NCI-H2029 treated with DMSO at 0.1 percent for 48 hours (cell line): Measurements from ENCODE around the gene OSBPL8.
A peak's percentile ranks its signal among the peaks of the same experiment; 100 is the strongest.
"Not testable (repeated sequence)": the region's sequence is repeated elsewhere in the genome, so short reads cannot be mapped to it uniquely, and the experiment has no call there.

Experiments used
- DNase-seq: peaks from one replicate; lab custom pipeline; 2025; lab: John Stamatoyannopoulos, UW

The OSBPL8 gene

DNA sequence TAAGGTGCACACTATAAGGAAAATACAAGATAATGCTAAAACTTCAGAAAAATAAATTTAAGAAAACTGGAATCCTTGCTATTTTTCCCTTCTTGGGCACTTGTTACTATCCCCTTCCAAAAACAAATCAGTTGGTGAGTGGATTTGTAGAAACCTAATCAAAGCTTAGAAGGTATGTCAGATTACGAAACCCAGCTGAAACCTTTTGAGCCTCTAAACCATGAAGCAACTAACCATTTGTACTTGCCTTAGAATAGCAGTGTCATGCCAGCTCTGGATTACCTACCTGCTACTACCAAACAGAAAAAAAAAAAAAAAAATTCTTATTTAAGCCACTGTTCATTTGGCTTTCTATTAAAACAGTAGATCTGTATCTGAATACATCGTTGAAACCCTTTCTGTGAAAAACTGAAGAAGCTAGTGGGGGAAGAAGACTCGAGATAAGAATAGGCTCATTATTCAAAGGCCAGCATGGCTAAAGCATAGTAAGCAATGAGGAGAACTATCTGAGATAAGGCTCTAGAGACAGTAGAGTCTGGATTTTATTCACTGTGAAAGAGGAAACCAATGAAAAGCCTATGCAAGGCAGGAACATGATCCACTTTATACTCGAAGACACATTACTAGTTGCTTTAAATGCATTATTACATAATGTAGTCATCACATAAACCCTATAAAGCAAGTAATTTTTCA lies 30.2 kb downstream of the OSBPL8 start:
- DNase-seq, result no peak

DNA sequence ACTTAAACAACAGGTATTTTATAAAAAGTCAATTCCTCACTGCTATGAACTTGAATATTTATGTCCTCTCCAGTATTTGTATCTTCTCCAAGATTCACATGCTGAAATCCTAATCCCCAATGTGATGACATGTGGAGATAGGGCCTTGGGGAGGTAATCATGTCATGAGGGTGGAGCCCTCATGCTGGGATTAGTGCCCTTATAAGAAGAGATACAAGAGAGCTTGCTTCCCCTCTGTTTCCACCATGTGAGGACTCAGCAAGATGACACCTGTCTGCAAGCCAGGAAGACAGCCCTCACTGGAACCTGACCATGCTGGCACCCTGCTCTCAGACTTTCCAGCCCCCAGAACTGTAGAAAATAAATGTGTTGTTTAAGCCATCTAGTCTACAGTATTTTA lies 36.2 kb downstream of the OSBPL8 start:
- DNase-seq, result no peak

DNA sequence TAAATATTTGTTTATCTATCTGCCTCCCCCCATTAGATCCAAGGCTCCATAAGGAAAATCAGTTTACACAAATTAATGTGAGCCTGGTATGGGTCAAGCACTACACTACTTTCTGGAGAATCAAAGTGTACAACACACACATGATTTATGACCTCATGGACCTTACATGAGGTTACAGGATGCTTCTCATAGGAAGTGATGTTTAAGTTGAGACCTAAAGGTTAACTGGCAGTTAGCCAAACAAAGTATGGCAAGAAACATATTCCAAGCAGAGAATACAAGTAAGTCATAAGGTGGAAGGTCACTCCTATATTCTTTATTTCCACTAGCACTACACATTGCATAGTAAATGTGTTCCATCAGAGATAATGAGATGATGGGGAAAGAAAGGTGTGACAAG lies 39.2 kb downstream of the OSBPL8 start:
- DNase-seq, result no peak

GRCh38 chr12:76519538-76519937 lies 40.0 kb downstream of the OSBPL8 start:
- DNase-seq, result no peak

DNA sequence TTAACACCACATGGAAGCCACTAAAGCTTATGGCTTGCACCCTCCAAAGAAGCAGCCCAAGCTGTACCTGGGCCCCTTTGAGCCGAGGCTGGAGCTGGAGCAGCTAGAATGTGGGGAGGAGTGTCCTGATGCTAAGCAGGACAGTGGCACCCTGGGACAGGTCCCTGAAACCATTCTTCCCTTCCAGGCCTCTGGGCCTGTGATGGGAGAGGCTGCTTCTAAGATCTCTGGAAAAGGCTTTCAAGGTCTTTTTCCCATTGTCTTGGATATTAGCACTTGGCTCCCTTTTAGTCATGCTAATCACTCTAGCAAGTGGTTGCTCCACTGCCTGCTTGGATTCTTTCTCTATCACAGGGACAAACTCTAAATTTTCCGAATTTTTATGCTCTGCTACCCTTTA lies 40.9 kb downstream of the OSBPL8 start:
- no peak for DNase-seq

DNA sequence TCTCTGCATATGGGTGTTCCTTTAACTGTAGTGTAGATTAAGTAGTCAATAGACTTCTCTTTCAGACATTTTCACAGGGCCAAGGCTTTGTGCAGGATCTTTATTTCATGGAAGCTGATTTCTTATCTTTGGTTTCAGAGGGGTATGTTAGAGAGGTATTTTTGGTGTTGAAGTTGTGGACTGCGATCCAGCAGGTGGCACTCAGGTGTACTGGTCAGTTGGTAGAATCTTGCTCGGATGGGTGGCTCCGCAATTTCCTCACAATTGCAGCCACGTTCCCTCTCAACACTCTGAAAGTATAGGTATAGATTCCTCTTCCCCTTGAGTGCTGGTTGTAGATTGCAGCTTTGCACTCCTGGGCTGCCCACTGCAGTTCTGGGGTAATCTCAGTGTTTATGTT lies 44.3 kb downstream of the OSBPL8 start:
- DNase-seq, result no peak

DNA sequence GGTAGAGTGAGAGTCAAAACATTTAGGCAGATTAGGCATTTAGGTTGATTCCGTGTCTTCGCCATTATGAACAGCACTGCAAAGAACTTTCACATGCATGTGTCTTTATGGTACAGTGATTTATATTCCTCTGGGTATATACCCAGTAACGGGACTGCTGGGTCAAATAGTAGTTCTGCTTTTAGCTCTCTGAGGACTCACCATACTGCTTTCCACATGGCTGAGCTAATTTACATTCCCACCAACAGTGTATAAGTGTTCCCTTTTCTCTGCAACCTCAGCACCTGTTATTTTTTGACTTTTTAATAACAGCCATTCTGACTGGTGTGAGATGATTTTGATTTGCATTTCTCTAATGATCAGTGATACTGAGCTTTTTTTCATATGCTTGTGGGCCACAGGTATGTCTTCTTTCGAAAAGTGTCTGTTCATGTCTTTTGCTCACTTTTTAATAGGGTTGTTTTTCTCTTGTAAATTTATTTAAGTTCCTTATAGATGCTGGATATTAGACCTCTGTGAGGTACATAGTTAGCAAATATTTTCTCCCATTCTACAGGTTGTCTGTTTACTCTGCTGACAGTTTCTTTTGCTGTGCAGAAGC lies 48.4 kb downstream of the OSBPL8 start:
- DNase-seq, result not testable (repeated sequence)

- no peak for DNase-seq
Observed at GRCh38 chr12:76508128-76508980, 51.2 kb downstream of the OSBPL8 start.

GRCh38 chr12:76506149-76506548 lies 53.4 kb downstream of the OSBPL8 start:
- no peak for DNase-seq

- DNase-seq, result no peak
Observed at GRCh38 chr12:76505050-76505449, 54.5 kb downstream of the OSBPL8 start.

DNA sequence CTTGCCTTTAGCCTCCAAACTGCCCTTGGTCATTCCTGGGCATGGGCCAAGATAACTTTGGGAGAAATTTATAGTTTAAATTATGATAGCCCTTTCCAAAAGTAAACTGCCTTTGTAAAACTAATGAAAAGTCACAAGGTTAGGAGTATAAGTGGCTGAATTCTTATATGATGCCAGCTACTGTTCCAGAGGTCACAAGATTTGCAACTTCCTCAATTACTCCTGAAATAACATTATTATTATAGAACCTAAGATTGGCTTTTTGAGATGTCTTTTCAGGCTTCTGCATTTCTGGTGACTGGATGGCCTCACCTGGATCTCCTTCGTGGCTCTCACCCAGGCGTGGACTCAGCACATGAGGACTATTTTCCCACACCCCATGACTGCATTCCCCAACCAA lies 55.0 kb downstream of the OSBPL8 start:
- DNase-seq, result no peak

GRCh38 chr12:76503957-76504356 lies 55.6 kb downstream of the OSBPL8 start:
- no peak for DNase-seq

- DNase-seq, result no peak
Observed at GRCh38 chr12:76501390-76501789, 58.2 kb downstream of the OSBPL8 start.

GRCh38 chr12:76499136-76499535 lies 60.4 kb downstream of the OSBPL8 start:
- not testable (repeated sequence) for DNase-seq

DNA sequence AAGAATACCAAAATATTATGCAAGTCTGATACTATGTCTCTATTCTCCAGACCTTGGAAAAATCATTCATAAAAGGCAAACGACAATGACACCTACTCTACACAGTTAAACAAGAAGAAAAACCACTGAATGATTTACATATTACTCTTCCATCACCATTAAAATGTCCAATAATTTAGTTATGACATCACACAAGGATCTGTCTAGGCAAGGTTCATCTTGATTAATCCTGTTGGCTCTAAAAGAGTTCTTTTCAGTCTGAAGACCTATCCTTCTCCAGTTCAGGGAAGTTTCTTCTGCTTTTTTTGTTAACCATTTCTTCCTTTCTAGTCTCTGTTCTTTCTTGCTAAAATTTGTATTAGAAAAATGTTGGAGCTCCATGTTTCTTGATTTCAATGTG lies 64.0 kb downstream of the OSBPL8 start:
- no peak for DNase-seq

GRCh38 chr12:76491292-76491691 lies 68.3 kb downstream of the OSBPL8 start:
- no peak for DNase-seq

DNA sequence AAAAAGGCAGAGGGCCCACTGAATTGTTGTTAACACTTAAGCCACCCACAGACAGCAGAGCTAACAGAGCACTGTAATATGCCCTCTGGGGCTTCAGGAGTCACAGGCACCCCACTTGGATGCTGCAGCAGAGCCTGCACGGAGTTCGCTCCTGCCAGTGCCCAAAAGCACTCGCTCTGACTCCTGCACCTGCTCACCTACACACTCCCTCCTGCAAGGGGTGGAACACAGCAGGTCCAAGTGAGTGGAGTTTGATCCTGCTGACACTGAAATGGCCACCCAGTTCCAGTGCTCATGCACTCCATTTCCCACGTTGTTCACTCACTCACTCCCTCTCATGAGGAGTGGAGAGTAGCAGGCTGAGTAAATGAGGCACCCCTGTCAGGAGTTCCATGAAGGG lies 68.8 kb downstream of the OSBPL8 start:
- DNase-seq, result no peak

DNA sequence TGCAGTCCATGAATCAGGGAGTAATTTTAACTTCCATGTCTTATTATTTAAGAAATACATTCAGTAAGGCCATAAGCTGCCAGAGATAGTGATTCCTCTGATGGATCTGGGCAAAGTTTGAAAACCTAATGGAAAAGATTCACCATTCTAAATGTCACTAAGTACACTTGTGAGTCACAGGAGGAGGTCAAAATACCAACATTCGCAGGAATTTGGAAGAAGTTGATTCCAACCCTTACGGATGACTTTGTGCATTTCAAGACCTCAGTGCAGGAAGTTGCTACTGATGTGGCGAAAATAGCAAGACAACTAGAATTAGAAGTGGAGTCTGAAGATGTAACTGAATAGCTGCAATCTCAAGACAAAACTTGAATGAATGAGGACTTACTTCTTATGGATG lies 69.8 kb downstream of the OSBPL8 start:
- no peak for DNase-seq

- no peak for DNase-seq
Observed at GRCh38 chr12:76486011-76486410, 73.6 kb downstream of the OSBPL8 start.

DNA sequence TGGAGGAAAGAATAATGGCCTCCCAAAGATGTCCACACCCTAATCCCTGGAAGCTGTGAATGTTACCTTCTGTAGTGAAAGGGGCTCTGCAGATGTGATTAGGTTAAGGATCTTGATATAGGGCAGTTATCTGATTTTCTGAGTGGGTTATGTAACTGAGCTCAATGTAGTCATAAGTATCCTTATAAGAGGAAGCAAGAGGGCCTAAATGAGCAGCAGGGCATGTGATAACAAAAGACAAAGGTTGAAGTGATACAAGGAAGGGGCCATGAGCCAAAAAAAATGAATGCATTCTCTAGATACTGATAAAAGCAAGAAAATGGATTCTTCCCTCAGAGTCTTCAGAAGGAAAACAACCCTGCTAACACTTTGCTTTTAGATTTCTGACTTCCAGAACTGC lies 78.8 kb downstream of the OSBPL8 start:
- DNase-seq, result peak; percentile 19

GRCh38 chr12:76478045-76478444 lies 81.5 kb downstream of the OSBPL8 start:
- no peak for DNase-seq

- DNase-seq, result not testable (repeated sequence)
Observed at GRCh38 chr12:76472862-76473261, 86.7 kb downstream of the OSBPL8 start.

GRCh38 chr12:76471579-76471978 lies 88.0 kb downstream of the OSBPL8 start:
- DNase-seq, result no peak
